ENCODE measurements around the gene ACTMAP. TPM values are rescaled to one million over a fixed set of nuclear protein-coding genes. Genes with fewer than 3 reads are reported as not detected.

Gene ACTMAP
- total and polyA plus RNA-seq, 4 donors: 1.6 to 16.3 (median 6.2) TPM

DNA sequence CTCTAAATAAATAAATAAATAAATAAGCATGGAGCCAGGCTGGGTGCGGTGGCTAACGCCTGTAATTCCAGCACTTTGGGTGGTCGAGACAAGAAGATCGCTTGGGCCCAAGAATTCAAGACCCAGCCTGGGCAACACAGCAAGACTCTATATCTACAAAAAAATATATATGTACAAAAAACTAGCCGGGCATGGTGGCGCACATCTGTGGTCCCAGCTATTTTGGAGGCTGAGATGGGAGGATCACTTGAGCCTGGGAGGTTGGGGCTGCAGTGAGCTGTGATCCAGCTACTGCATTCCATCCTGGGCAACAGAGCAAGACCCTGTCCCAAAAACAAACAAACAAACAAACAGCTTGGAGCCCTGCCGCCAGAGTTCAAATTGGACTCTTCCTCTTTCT lies 2.7 kb downstream of the ACTMAP start:
- peaks cover 22% of the 10 kb centered on the region for H3K36me3 ChIP-seq (ENCODE audit: control insufficient read depth, insufficient read depth, low read length)
- no peaks in the 10 kb centered on the region for H3K9me3 ChIP-seq (ENCODE audit: control insufficient read depth, insufficient read depth, low read length)
- WGBS (ENCODE audit: insufficient coverage): no CpG with 5 or more reads among the region's 7 CpGs
- no peak for DNase-seq (ENCODE audit: low read depth in 4 of 6, low spot score in 6 of 6)
- peaks cover 25% of the 10 kb centered on the region for H3K4me1 ChIP-seq (ENCODE audit: control insufficient read depth, insufficient read depth, low read length)
- H3K4me3 ChIP-seq (ENCODE audit: low read depth, low read length): no peak overlapping the region
- H3K27me3 ChIP-seq (ENCODE audit: control insufficient read depth, insufficient read depth, low read length): no peaks in the 10 kb centered on the region
- H3K27ac ChIP-seq (ENCODE audit: low read depth, low read length): no peak overlapping the region

DNA sequence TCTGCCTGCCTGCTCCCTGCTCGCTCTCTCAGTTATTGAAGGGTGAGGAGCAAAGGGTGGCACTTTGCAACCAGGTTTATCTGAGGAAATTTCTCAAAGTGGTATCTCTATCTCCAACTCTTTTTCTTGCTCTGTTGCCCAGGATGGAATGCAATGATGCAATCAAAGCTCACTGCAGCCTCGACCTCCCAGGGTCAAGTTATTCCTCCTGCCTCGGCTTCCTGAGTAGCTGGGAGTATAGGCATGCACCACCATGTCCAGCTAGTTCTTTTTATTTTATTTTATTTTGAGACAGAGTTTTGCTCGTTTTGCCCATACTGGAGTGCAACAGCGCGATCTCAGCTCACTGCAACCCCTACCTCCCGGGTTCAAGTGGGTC lies 4.9 kb downstream of the ACTMAP start:
- Histone ChIP-seq H3K36me3 (ENCODE audit: control insufficient read depth, insufficient read depth, low read length) (peaks cover 32% of the 10 kb centered on the region), H3K4me1 (ENCODE audit: control insufficient read depth, insufficient read depth, low read length) (peaks cover 22% of the 10 kb centered on the region), H3K27me3 (ENCODE audit: control insufficient read depth, insufficient read depth, low read length) (no peaks in the 10 kb centered on the region), H3K4me3 (ENCODE audit: low read depth, low read length) (no peak overlapping the region), H3K27ac (ENCODE audit: low read depth, low read length) (no peak overlapping the region), H3K9me3 (ENCODE audit: control insufficient read depth, insufficient read depth, low read length) (no peaks in the 10 kb centered on the region)
- 96% methylated on average over 4 of the region's 7 CpGs for WGBS (ENCODE audit: insufficient coverage)
- no peak for DNase-seq (ENCODE audit: low read depth in 4 of 6, low spot score in 6 of 6)

- Histone ChIP-seq H3K27ac (ENCODE audit: low read depth, low read length) (no peak overlapping the region), H3K36me3 (ENCODE audit: control insufficient read depth, insufficient read depth, low read length) (peaks cover 38% of the 10 kb centered on the region), H3K27me3 (ENCODE audit: control insufficient read depth, insufficient read depth, low read length) (no peaks in the 10 kb centered on the region), H3K4me1 (ENCODE audit: control insufficient read depth, insufficient read depth, low read length) (peaks cover 27% of the 10 kb centered on the region), H3K9me3 (ENCODE audit: control insufficient read depth, insufficient read depth, low read length) (no peaks in the 10 kb centered on the region), H3K4me3 (ENCODE audit: low read depth, low read length) (no peak overlapping the region)
- 63% methylated on average over 13 of the region's 17 CpGs for WGBS (ENCODE audit: insufficient coverage)
- DNase-seq (ENCODE audit: low read depth in 4 of 6, low spot score in 6 of 6): no peak
These were observed 5.5 kb downstream of the ACTMAP start for GRCh38 chr19:40744554-40745401.

- no peaks in the 10 kb centered on the region for H3K9me3 ChIP-seq (ENCODE audit: control insufficient read depth, insufficient read depth, low read length)
- H3K27me3 ChIP-seq (ENCODE audit: control insufficient read depth, insufficient read depth, low read length): no peaks in the 10 kb centered on the region
- no peak for DNase-seq (ENCODE audit: low read depth in 4 of 6, low spot score in 6 of 6)
- no peak overlapping the region for H3K27ac ChIP-seq (ENCODE audit: low read depth, low read length)
- H3K4me3 ChIP-seq (ENCODE audit: low read depth, low read length): no peak overlapping the region
- peaks cover 46% of the 10 kb centered on the region for H3K36me3 ChIP-seq (ENCODE audit: control insufficient read depth, insufficient read depth, low read length)
- peaks cover 20% of the 10 kb centered on the region for H3K4me1 ChIP-seq (ENCODE audit: control insufficient read depth, insufficient read depth, low read length)
- 93% methylated on average over 10 of the region's 10 CpGs for WGBS (ENCODE audit: insufficient coverage)
These were observed 6.4 kb downstream of the ACTMAP start for GRCh38 chr19:40743926-40744325.

GRCh38 chr19:40742886-40743285 lies 7.4 kb downstream of the ACTMAP start:
- no peak for DNase-seq (ENCODE audit: low read depth in 4 of 6, low spot score in 6 of 6)
- H3K27me3 ChIP-seq (ENCODE audit: control insufficient read depth, insufficient read depth, low read length): no peaks in the 10 kb centered on the region
- H3K27ac ChIP-seq (ENCODE audit: low read depth, low read length): no peak overlapping the region
- WGBS (ENCODE audit: insufficient coverage): 85% methylated on average over 10 of the region's 12 CpGs
- H3K4me3 ChIP-seq (ENCODE audit: low read depth, low read length): no peak overlapping the region
- H3K4me1 ChIP-seq (ENCODE audit: control insufficient read depth, insufficient read depth, low read length): peaks cover 15% of the 10 kb centered on the region
- H3K9me3 ChIP-seq (ENCODE audit: control insufficient read depth, insufficient read depth, low read length): no peaks in the 10 kb centered on the region
- H3K36me3 ChIP-seq (ENCODE audit: control insufficient read depth, insufficient read depth, low read length): peaks cover 46% of the 10 kb centered on the region

GRCh38 chr19:40742477-40742876 lies 7.8 kb downstream of the ACTMAP start:
- Histone ChIP-seq H3K4me3 (ENCODE audit: low read depth, low read length) (no peak overlapping the region), H3K9me3 (ENCODE audit: control insufficient read depth, insufficient read depth, low read length) (no peaks in the 10 kb centered on the region), H3K36me3 (ENCODE audit: control insufficient read depth, insufficient read depth, low read length) (peaks cover 50% of the 10 kb centered on the region), H3K4me1 (ENCODE audit: control insufficient read depth, insufficient read depth, low read length) (peaks cover 15% of the 10 kb centered on the region), H3K27ac (ENCODE audit: low read depth, low read length) (no peak overlapping the region), H3K27me3 (ENCODE audit: control insufficient read depth, insufficient read depth, low read length) (no peaks in the 10 kb centered on the region)
- no peak for DNase-seq (ENCODE audit: low read depth in 4 of 6, low spot score in 6 of 6)
- WGBS (ENCODE audit: insufficient coverage): 92% methylated on average over 17 of the region's 17 CpGs

DNA sequence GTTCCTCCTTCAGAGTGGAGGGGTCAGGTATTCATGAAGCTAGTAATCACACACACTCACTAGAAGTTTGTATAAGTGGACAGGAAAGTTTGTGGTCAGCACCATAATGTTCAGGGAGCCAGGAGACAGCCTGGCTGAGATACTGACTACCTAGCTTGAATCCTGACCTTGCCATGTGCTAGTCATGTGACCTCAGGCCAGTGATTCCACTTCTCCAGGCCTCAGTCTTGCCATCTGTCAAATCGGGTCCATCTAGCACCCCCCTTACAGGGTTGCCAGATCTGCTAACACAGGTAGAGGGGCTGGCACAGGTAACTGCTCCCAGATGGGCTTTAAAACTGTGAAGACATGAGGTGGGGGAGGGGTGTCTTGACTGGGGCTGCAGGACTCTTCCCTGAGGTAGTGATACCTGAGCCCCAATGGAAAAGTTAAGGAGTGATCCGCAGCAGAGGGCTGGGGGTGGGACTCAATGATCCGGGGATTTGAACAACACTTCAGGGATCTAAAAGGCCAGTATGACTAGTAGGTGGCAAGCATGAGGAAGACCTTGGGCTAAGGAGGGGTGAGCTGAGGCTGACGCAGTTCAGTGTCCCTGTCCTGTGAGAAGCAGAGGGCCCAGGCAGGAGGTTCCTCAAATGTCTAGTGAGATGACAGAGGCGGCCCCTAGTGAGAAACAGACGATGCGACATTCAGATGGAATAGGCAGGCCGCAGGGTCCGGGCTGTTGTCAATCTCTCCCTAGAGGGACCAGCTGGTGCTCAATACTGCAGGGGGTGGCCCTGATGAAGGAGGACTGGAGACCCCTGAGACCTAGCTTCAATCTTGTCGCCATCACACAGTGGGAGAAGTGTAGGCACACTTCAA lies 8.5 kb downstream of the ACTMAP start:
- Histone ChIP-seq H3K36me3 (ENCODE audit: control insufficient read depth, insufficient read depth, low read length) (peaks cover 57% of the 10 kb centered on the region), H3K27ac (ENCODE audit: low read depth, low read length) (no peak overlapping the region), H3K9me3 (ENCODE audit: control insufficient read depth, insufficient read depth, low read length) (no peaks in the 10 kb centered on the region), H3K4me1 (ENCODE audit: control insufficient read depth, insufficient read depth, low read length) (peaks cover 15% of the 10 kb centered on the region), H3K4me3 (ENCODE audit: low read depth, low read length) (no peak overlapping the region), H3K27me3 (ENCODE audit: control insufficient read depth, insufficient read depth, low read length) (no peaks in the 10 kb centered on the region)
- no peak for DNase-seq (ENCODE audit: low read depth in 4 of 6, low spot score in 6 of 6)
- WGBS (ENCODE audit: insufficient coverage): 69% methylated on average over 9 of the region's 10 CpGs

- Histone ChIP-seq H3K36me3 (ENCODE audit: control insufficient read depth, insufficient read depth, low read length) (peaks cover 67% of the 10 kb centered on the region), H3K27me3 (ENCODE audit: control insufficient read depth, insufficient read depth, low read length) (no peaks in the 10 kb centered on the region), H3K4me1 (ENCODE audit: control insufficient read depth, insufficient read depth, low read length) (peaks cover 15% of the 10 kb centered on the region), H3K27ac (ENCODE audit: low read depth, low read length) (peak overlapping the region; percentile 73), H3K4me3 (ENCODE audit: low read depth, low read length) (no peak overlapping the region), H3K9me3 (ENCODE audit: control insufficient read depth, insufficient read depth, low read length) (no peaks in the 10 kb centered on the region)
- WGBS (ENCODE audit: insufficient coverage): 60% methylated on average over 3 of the region's 6 CpGs
- peak in 2 of 6 donors; percentile 44 to 62 for DNase-seq (ENCODE audit: low read depth in 4 of 6, low spot score in 6 of 6)
These were observed 9.5 kb downstream of the ACTMAP start for GRCh38 chr19:40740747-40741146.

GRCh38 chr19:40739871-40740703 lies 10.2 kb downstream of the ACTMAP start:
- no peaks in the 10 kb centered on the region for H3K27me3 ChIP-seq (ENCODE audit: control insufficient read depth, insufficient read depth, low read length)
- H3K36me3 ChIP-seq (ENCODE audit: control insufficient read depth, insufficient read depth, low read length): peaks cover 72% of the 10 kb centered on the region
- no peak for DNase-seq (ENCODE audit: low read depth in 4 of 6, low spot score in 6 of 6)
- 77% methylated on average over 15 of the region's 16 CpGs for WGBS (ENCODE audit: insufficient coverage)
- no peak overlapping the region for H3K4me3 ChIP-seq (ENCODE audit: low read depth, low read length)
- H3K27ac ChIP-seq (ENCODE audit: low read depth, low read length): peak overlapping the region; percentile 73
- no peaks in the 10 kb centered on the region for H3K9me3 ChIP-seq (ENCODE audit: control insufficient read depth, insufficient read depth, low read length)
- H3K4me1 ChIP-seq (ENCODE audit: control insufficient read depth, insufficient read depth, low read length): peaks cover 15% of the 10 kb centered on the region

Measured in spinal cord (tissue), 10 donors.